Measurements from ENCODE around the gene DAG1. TPM values are rescaled to one million over a fixed set of nuclear protein-coding genes. Genes with fewer than 3 reads are reported as not detected.

Gene DAG1
- total RNA-seq, 2 experiments from 2014 or later: 10.9 to 14.9 TPM

DNA sequence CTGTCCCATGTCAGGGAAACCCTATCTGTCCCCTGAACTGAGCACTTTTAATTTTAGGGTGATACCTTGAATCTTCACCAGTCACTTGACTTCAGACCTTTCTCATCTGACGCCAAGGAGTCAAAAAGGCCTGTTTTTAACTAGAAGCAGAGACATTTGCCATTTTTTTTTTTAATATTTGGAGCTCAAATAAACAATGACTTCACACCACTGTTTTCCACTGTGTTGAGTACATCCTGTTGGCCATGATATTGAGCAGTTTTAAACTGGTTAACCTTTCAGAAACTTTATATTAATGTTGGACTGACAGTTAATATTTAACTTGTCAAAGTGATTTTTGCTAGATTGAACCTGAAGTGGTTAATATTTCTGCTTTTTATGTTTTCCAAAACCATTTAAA, 28.2 kb downstream of the DAG1 start:
- BruUV-seq (replicated peaks): no TSS peak
- DNase-seq (ENCODE audit: low spot score): no peak
- Histone ChIP-seq H3K4me1 (ENCODE audit: insufficient read depth, low read length, poor library complexity, severe bottlenecking) (peaks cover 4% of the 10 kb centered on the region), H3K27ac (ENCODE audit: low read depth, low read length, poor library complexity, severe bottlenecking) (no peak overlapping the region), H3K4me3 (ENCODE audit: low read depth, low read length, poor library complexity, severe bottlenecking) (no peak overlapping the region), H3K9me3 (ENCODE audit: low read length) (no peaks in the 10 kb centered on the region), H3K4me2 (ENCODE audit: low read length) (no peak overlapping the region), H3K79me2 (ENCODE audit: insufficient read depth, low read depth, low read length) (no peaks in the 10 kb centered on the region), H4K20me1 (ENCODE audit: insufficient read depth, low read length) (no peaks in the 10 kb centered on the region), H2AFZ (ENCODE audit: low read length) (no peak overlapping the region), H3K36me3 (ENCODE audit: insufficient read depth, low read length) (peaks cover 6% of the 10 kb centered on the region; the same call in 1 of the 2 replicates), H3K9me2 (ENCODE audit: insufficient read depth, low read length) (no peaks in the 10 kb centered on the region)
- intact Hi-C loops (cut with micrococcal nuclease; ENCODE audit: unreplicated experiment): no loop called here
- POLR2A ChIA-PET: no interaction called here
- TF ChIP-seq EZH2phosphoT487 (IDR thresholded peaks at IDR 0.05; ENCODE audit: borderline replicate concordance, low read depth, low read length): no peak
- CTCF ChIA-PET (ENCODE audit: unreplicated experiment): no interaction called here

DNA sequence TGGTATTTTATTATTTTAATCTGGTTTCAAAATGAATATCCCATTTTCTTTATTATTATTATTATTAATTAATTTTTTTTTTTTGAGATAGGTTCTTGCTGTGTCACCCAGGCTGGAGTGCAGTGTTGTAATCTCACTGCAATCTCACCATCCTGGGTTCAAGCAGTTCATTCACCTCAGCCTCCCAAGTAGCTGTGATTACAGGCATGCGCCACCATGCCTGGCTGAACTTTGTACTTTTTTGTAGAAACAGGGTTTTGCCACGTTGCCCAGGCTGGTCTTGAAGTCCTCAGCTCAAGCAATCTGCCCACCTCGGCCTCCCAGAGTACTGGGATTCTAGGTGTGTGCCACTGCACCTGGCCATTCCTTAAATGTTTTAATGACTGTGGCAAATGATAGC, 28.6 kb downstream of the DAG1 start:
- H3K9me3 ChIP-seq (ENCODE audit: low read length): no peaks in the 10 kb centered on the region
- no peak overlapping the region for H3K4me2 ChIP-seq (ENCODE audit: low read length)
- H4K20me1 ChIP-seq (ENCODE audit: insufficient read depth, low read length): no peaks in the 10 kb centered on the region
- H3K79me2 ChIP-seq (ENCODE audit: insufficient read depth, low read depth, low read length): no peaks in the 10 kb centered on the region
- H3K4me1 ChIP-seq (ENCODE audit: insufficient read depth, low read length, poor library complexity, severe bottlenecking): peaks cover 4% of the 10 kb centered on the region
- POLR2A ChIA-PET: no interaction called here
- no TSS peak for BruUV-seq (replicated peaks)
- intact Hi-C loops (cut with micrococcal nuclease; ENCODE audit: unreplicated experiment): no loop called here
- no peak for DNase-seq (ENCODE audit: low spot score)
- CTCF ChIA-PET (ENCODE audit: unreplicated experiment): no interaction called here
- no peaks in the 10 kb centered on the region for H3K9me2 ChIP-seq (ENCODE audit: insufficient read depth, low read length)
- H3K4me3 ChIP-seq (ENCODE audit: low read depth, low read length, poor library complexity, severe bottlenecking): no peak overlapping the region
- H2AFZ ChIP-seq (ENCODE audit: low read length): no peak overlapping the region
- TF ChIP-seq, protein P1, sequence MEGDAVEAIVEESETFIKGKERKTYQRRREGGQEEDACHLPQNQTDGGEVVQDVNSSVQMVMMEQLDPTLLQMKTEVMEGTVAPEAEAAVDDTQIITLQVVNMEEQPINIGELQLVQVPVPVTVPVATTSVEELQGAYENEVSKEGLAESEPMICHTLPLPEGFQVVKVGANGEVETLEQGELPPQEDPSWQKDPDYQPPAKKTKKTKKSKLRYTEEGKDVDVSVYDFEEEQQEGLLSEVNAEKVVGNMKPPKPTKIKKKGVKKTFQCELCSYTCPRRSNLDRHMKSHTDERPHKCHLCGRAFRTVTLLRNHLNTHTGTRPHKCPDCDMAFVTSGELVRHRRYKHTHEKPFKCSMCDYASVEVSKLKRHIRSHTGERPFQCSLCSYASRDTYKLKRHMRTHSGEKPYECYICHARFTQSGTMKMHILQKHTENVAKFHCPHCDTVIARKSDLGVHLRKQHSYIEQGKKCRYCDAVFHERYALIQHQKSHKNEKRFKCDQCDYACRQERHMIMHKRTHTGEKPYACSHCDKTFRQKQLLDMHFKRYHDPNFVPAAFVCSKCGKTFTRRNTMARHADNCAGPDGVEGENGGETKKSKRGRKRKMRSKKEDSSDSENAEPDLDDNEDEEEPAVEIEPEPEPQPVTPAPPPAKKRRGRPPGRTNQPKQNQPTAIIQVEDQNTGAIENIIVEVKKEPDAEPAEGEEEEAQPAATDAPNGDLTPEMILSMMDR (conservative IDR thresholded peaks at IDR 0.05; ENCODE audit: low read length): no peak
- TF ChIP-seq EZH2phosphoT487 (IDR thresholded peaks at IDR 0.05; ENCODE audit: borderline replicate concordance, low read depth, low read length): no peak
- H3K36me3 ChIP-seq (ENCODE audit: insufficient read depth, low read length): peaks cover 6% of the 10 kb centered on the region; the same call in 1 of the 2 replicates
- H3K27ac ChIP-seq (ENCODE audit: low read depth, low read length, poor library complexity, severe bottlenecking): no peak overlapping the region

DNA sequence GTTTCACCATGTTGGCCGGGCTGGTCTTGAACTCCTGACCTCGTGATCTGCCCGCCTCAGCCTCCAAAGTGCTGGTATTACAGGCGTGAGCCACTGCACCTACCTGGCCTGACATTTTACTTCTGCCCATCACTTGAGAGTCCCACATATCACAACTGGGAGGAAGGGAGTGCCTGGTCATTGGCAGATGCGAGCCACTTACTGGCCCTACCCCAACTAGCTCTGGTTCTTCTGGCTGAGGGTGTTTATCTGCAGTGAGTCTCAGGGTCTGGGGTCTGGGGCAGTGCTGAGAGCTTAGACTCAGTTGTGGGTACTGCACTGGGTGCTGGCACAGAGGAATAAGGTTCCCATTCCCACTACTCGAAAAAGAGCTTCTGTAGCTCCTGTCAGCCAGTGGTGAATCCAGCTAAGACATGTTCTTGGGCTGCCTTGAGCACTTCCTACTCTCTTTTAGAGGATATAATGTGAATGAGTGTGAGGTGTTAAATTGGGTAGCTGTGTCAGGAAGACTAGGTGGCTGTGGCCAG, 30.2 kb downstream of the DAG1 start:
- no peak overlapping the region for H3K4me2 ChIP-seq (ENCODE audit: low read length)

More for the DNA sequence above, 30.2 kb downstream of the DAG1 start:
- Histone ChIP-seq H4K20me1 (ENCODE audit: insufficient read depth, low read length) (no peaks in the 10 kb centered on the region), H3K9me3 (ENCODE audit: low read length) (no peaks in the 10 kb centered on the region), H3K27ac (ENCODE audit: low read depth, low read length, poor library complexity, severe bottlenecking) (no peak overlapping the region), H2AFZ (ENCODE audit: low read length) (no peak overlapping the region), H3K4me3 (ENCODE audit: low read depth, low read length, poor library complexity, severe bottlenecking) (no peak overlapping the region), H3K9me2 (ENCODE audit: insufficient read depth, low read length) (no peaks in the 10 kb centered on the region), H3K4me1 (ENCODE audit: insufficient read depth, low read length, poor library complexity, severe bottlenecking) (no peaks in the 10 kb centered on the region), H3K79me2 (ENCODE audit: insufficient read depth, low read depth, low read length) (no peaks in the 10 kb centered on the region), H3K36me3 (ENCODE audit: insufficient read depth, low read length) (peaks cover 6% of the 10 kb centered on the region; the same call in 1 of the 2 replicates)
- POLR2A ChIA-PET: interaction anchor here (0.6 kb wide), 1 partner anchor 10 kb away, joined by 3 read pairs; no protein-coding TSS in a partner anchor
- TF ChIP-seq, protein P1 (conservative IDR thresholded peaks at IDR 0.05; ENCODE audit: low read length): no peak
- no peak for TF ChIP-seq EZH2phosphoT487 (IDR thresholded peaks at IDR 0.05; ENCODE audit: borderline replicate concordance, low read depth, low read length)
- BruUV-seq (replicated peaks): no TSS peak
- CTCF ChIA-PET (ENCODE audit: unreplicated experiment): no interaction called here
- intact Hi-C loops (cut with micrococcal nuclease; ENCODE audit: unreplicated experiment): no loop called here
- DNase-seq (ENCODE audit: low spot score): no peak

All from OCI-LY7 (cell line).